Panc1 (cell line): ENCODE results near the gene TMEM163. TPM values are rescaled to one million over a fixed set of nuclear protein-coding genes. Genes with fewer than 3 reads are reported as not detected.

Experiments
- ATAC-seq: fragments of 200-7000 bp; cut with Tn5 transposase; 2 replicates; pipeline ENCODE4 v1.9.1; 2020; ENCODE audit warnings: mild to moderate bottlenecking, moderate library complexity
- BruUV-seq: library from RNA; stranded (reverse); fragments of 400-500 nt; replicated peaks from 2 replicates; lab custom pipeline; 2021; lab: Mats Ljungman, UMichigan
- CTCF ChIA-PET: fragments of 300-600 bp; sonication (Branson Sonifier 250); formaldehyde crosslinking; loops from one replicate; lab custom pipeline; 2022; ENCODE audit warnings: antibody characterized with exemption; lab: Charles Lee
- POLR2A ChIA-PET: fragments of 300-600 bp; sonication (Branson Sonifier 250); formaldehyde crosslinking; loops from one replicate; lab custom pipeline; 2022; ENCODE audit warnings: antibody characterized with exemption; lab: Charles Lee
- DNase-seq: peaks from one replicate; pipeline ENCODE4 v3.0.0-alpha.2; 2010; ENCODE audit warnings: low read depth, low spot score
- H3K27ac ChIP-seq: 2 replicates; pipeline ENCODE4 v1.5.1; 2011; ENCODE audit warnings: mild to moderate bottlenecking, low read length, inconsistent platforms
- H3K27me3 ChIP-seq: fragments of 200-500 bp; sonication (Bioruptor generic); 2 replicates; pipeline ENCODE4 v1.6.0; 2014; ENCODE audit warnings: low read length, inconsistent platforms; ENCODE audit not compliant: control insufficient read depth, insufficient read depth
- H3K36me3 ChIP-seq: fragments of 200-500 bp; sonication (Bioruptor generic); 2 replicates; pipeline ENCODE4 v1.5.1; 2014; ENCODE audit warnings: inconsistent platforms, mild to moderate bottlenecking, low read length, moderate library complexity; ENCODE audit not compliant: control insufficient read depth, insufficient read depth
- H3K4me1 ChIP-seq: 2 replicates; pipeline ENCODE4 v1.5.1; 2011; ENCODE audit warnings: inconsistent platforms, mild to moderate bottlenecking, low read length, moderate library complexity; ENCODE audit not compliant: control insufficient read depth, insufficient read depth
- H3K4me3 ChIP-seq, 2 experiments: 2 replicates each; pipeline ENCODE4 v1.5.1; 2011 to 2012; ENCODE audit warnings: low read depth in 2 of 2, low read length in 2 of 2, mild to moderate bottlenecking in 2 of 2, inconsistent platforms in 1 of 2, moderate library complexity in 1 of 2
- H3K9me3 ChIP-seq: fragments of 200-500 bp; sonication (Bioruptor generic); 2 replicates; pipeline ENCODE4 v1.5.1; 2014; ENCODE audit warnings: low read depth, mild to moderate bottlenecking, inconsistent platforms, low read length, moderate library complexity; ENCODE audit not compliant: control insufficient read depth, insufficient read depth
- CTCF ChIP-seq: fragments of 450-650 bp; IDR thresholded peaks from 2 replicates; pipeline ENCODE4 v1.5.1; 2017; ENCODE audit warnings: mild to moderate bottlenecking
- POLR2AphosphoS5 ChIP-seq: IDR thresholded peaks from 2 replicates; pipeline ENCODE4 v1.6.1; 2012; ENCODE audit warnings: mild to moderate bottlenecking, low read depth, low read length, moderate library complexity
- REST ChIP-seq, 2 experiments: IDR thresholded peaks; 2 replicates each; pipeline ENCODE4 v1.6.1; 2011 to 2012; ENCODE audit warnings: low read depth in 2 of 2, control low read depth in 1 of 2, low read length in 1 of 2, mild to moderate bottlenecking in 1 of 2, moderate library complexity in 1 of 2; ENCODE audit not compliant: insufficient read depth in 1 of 2
- SIN3A ChIP-seq: IDR thresholded peaks from 2 replicates; pipeline ENCODE4 v1.6.1; 2012; ENCODE audit warnings: low read depth, mild to moderate bottlenecking, low read length, moderate library complexity, borderline replicate concordance; ENCODE audit not compliant: insufficient read depth
- TCF7L2 ChIP-seq: IDR thresholded peaks from 2 replicates; pipeline ENCODE4 v1.6.1; 2011; ENCODE audit warnings: mild to moderate bottlenecking, low read depth, low read length, inconsistent platforms
- in situ Hi-C: cut with HindIII; loops from 2 replicates; pipeline ENCODE4 v1.10.0; 2016; ENCODE audit warnings: low sequenced_read_pairs, low pct_unique_long_range_greater_than_20kb
- intact Hi-C: fragments of 100-400 bp; cut with micrococcal nuclease; formaldehyde crosslinking; loops from one replicate; pipeline ENCODE4 v1.10.0; 2022; ENCODE audit not compliant: unreplicated experiment
- total RNA-seq: library from RNA; stranded (reverse); gene quantifications from one replicate; pipeline ENCODE4 v1.2.1, GENCODE V29; 2021; ENCODE audit not compliant: unreplicated experiment

Gene TMEM163
- total RNA-seq, 1 experiment from 2014 or later, result not detected

GRCh38 chr2:134600208-134600607 lies 118.6 kb downstream of the TMEM163 start:
- no peak overlapping the region for H3K4me3 ChIP-seq
- H3K27ac ChIP-seq, result no peak overlapping the region
- POLR2A ChIA-PET, result no interaction called here
- in situ Hi-C loops (no loop called here), intact Hi-C loops (no loop called here)
- ATAC-seq, result no peak
- CTCF ChIA-PET, result no interaction called here
- H3K4me1 ChIP-seq, result no peaks in the 10 kb centered on the region
- no peaks in the 10 kb centered on the region for H3K36me3 ChIP-seq
- H3K27me3 ChIP-seq, result 0 out of 2 replicates have a peak, but pooled peaks cover 2% of the 10 kb centered on the region
- no peak for DNase-seq
- BruUV-seq, result no TSS peak
- TF ChIP-seq POLR2AphosphoS5 (no peak), TCF7L2 (no peak), REST (IDR thresholded peaks at IDR 0.05; ENCODE audit: insufficient read depth in 1 of 2, low read depth in 2 of 2, low read length in 1 of 2) (no peak), CTCF (no peak), SIN3A (no peak)
- H3K9me3 ChIP-seq, result no peaks in the 10 kb centered on the region

- in situ Hi-C loops (no loop called here), intact Hi-C loops (no loop called here)
- Histone ChIP-seq H3K27me3 (0 out of 2 replicates have a peak, but pooled peaks cover 2% of the 10 kb centered on the region), H3K27ac (no peak overlapping the region), H3K4me3 (no peak overlapping the region), H3K36me3 (no peaks in the 10 kb centered on the region), H3K9me3 (no peaks in the 10 kb centered on the region), H3K4me1 (no peaks in the 10 kb centered on the region)
- ChIA-PET POLR2A (no interaction called here), CTCF (no interaction called here)
- no peak for ATAC-seq
- TF ChIP-seq REST (IDR thresholded peaks at IDR 0.05; ENCODE audit: insufficient read depth in 1 of 2, low read depth in 2 of 2, low read length in 1 of 2) (no peak), CTCF (no peak), TCF7L2 (no peak), SIN3A (no peak)
- BruUV-seq, result no TSS peak
- no peak for DNase-seq
Observed at GRCh38 chr2:134599236-134599635, 119.6 kb downstream of the TMEM163 start.
